Endodermal cell (in vitro differentiated cells): ENCODE data around the gene SLC39A10. TPM values are rescaled to one million over a fixed set of nuclear protein-coding genes. Genes with fewer than 3 reads are reported as not detected.

ENCODE experiments used
- DNase-seq: peaks from one replicate; pipeline ENCODE4 v3.0.0-alpha.2; 2017
- H3K27ac ChIP-seq: 2 replicates; pipeline ENCODE4 v1.5.1; 2013; ENCODE audit warnings: mild to moderate bottlenecking, low read depth, low read length, moderate library complexity
- H3K27me3 ChIP-seq: 2 replicates; pipeline ENCODE4 v1.6.1; 2013; ENCODE audit warnings: mild to moderate bottlenecking, low read length, moderate library complexity; ENCODE audit not compliant: insufficient read depth, control insufficient read depth, poor library complexity, severe bottlenecking
- H3K36me3 ChIP-seq: 2 replicates; pipeline ENCODE4 v1.7.0; 2013; ENCODE audit warnings: mild to moderate bottlenecking, low read length, moderate library complexity; ENCODE audit not compliant: control insufficient read depth, insufficient read depth
- H3K4me1 ChIP-seq: one replicate; pipeline ENCODE4 v1.7.0; 2013; ENCODE audit warnings: low read length; ENCODE audit not compliant: control insufficient read depth, insufficient read depth
- H3K4me3 ChIP-seq: 2 replicates; pipeline ENCODE4 v1.5.1; 2013; ENCODE audit warnings: mild to moderate bottlenecking, low read length, moderate library complexity
- H3K9ac ChIP-seq: 2 replicates; pipeline ENCODE4 v1.6.1; 2013; ENCODE audit warnings: mild to moderate bottlenecking, low read length, moderate library complexity; ENCODE audit not compliant: poor library complexity, severe bottlenecking; ENCODE audit errors: extremely low read depth
- H3K9me3 ChIP-seq: 2 replicates; pipeline ENCODE4 v1.6.1; 2013; ENCODE audit warnings: mild to moderate bottlenecking, low read length, moderate library complexity; ENCODE audit not compliant: control insufficient read depth
- H3K27ac Mint-ChIP-seq: 2 replicates; pipeline ENCODE4 v1.8.0; 2020; ENCODE audit warnings: mixed read lengths
- H3K27me3 Mint-ChIP-seq: 2 replicates; pipeline ENCODE4 v1.8.0; 2021; ENCODE audit warnings: mild to moderate bottlenecking, mixed read lengths; ENCODE audit not compliant: insufficient read depth
- H3K36me3 Mint-ChIP-seq: 2 replicates; pipeline ENCODE4 v1.8.0; 2020; ENCODE audit warnings: low read depth, mixed read lengths
- H3K4me1 Mint-ChIP-seq: 2 replicates; pipeline ENCODE4 v1.8.0; 2020; ENCODE audit warnings: mixed read lengths
- H3K4me3 Mint-ChIP-seq: 2 replicates; pipeline ENCODE4 v1.8.0; 2020; ENCODE audit warnings: mild to moderate bottlenecking, moderate library complexity, mixed read lengths
- H3K9me3 Mint-ChIP-seq: 2 replicates; pipeline ENCODE4 v1.8.0; 2020; ENCODE audit warnings: mild to moderate bottlenecking, mixed read lengths
- CTCF ChIP-seq: fragments of 200-600 bp; sonication (generic); conservative IDR thresholded peaks from 2 replicates; pipeline ENCODE4 v1.5.0; 2021; ENCODE audit warnings: antibody characterized with exemption, mild to moderate bottlenecking
- WGBS, 2 experiments: methylation state at CpG; one replicate each; pipeline versions ENCODE4 v1.1.5 to v1.1.7; 2013; ENCODE audit warnings: missing lambda C conversion rate in 2 of 2, mixed read lengths in 1 of 2; ENCODE audit not compliant: insufficient coverage in 1 of 2, insufficient read length in 1 of 2; 5-methylcytosine and 5-hydroxymethylcytosine counted together
- total RNA-seq, 2 donors: library from RNA; stranded (reverse); fragmentation: NEBNext Ultra II Directional in 1 of 2; extraction: Animal tissue kit (Norgen Biotek cat#: 25700) in 1 of 2; gene quantifications; 2 replicates in 1 of 2; 3 replicates in 1 of 2; pipeline ENCODE4 v1.2.1, GENCODE V29; 2021

SLC39A10 gene
- total RNA-seq, 2 donors from 2014 or later, result 79.6 to 113 TPM

DNA sequence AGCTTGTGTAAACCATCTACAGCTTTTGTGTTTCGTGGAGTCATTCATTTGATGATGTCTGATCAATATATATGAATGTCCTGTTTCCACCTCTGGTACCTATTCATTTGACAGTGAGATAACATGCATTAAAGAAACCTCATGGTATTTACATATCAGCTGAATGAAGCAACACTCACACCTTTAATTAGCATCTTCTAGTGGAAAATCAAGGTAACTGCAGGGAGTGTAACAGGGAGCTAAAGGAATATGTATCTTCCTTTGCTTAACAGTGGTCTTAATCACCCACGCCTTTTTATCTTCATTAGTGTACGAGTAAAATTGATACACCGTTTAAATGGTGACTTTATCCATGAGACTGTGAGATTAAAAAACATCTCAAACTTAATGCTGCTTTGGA lies 15.6 kb downstream of the SLC39A10 start:
- H3K4me3 Mint-ChIP-seq, result no peak overlapping the region
- H3K9me3 ChIP-seq, result no peaks in the 10 kb centered on the region
- no peak for DNase-seq
- WGBS, 2 experiments, result 90 to 100% methylated on average over 2 to 4 of the region's 4 CpGs
- H3K36me3 Mint-ChIP-seq, result peaks cover 26% of the 10 kb centered on the region
- peaks cover 9% of the 10 kb centered on the region for H3K4me1 Mint-ChIP-seq
- H3K4me3 ChIP-seq, result no peak overlapping the region
- H3K36me3 ChIP-seq, result no peaks in the 10 kb centered on the region
- H3K9me3 Mint-ChIP-seq, result peaks cover 1% of the 10 kb centered on the region
- H3K27ac Mint-ChIP-seq, result no peak overlapping the region
- peak; percentile 73 for TF ChIP-seq CTCF
- peaks cover 3% of the 10 kb centered on the region for H3K4me1 ChIP-seq
- no peaks in the 10 kb centered on the region for H3K27me3 ChIP-seq
- H3K9ac ChIP-seq, result no peak overlapping the region
- H3K27me3 Mint-ChIP-seq, result no peaks in the 10 kb centered on the region
- H3K27ac ChIP-seq, result no peak overlapping the region

DNA sequence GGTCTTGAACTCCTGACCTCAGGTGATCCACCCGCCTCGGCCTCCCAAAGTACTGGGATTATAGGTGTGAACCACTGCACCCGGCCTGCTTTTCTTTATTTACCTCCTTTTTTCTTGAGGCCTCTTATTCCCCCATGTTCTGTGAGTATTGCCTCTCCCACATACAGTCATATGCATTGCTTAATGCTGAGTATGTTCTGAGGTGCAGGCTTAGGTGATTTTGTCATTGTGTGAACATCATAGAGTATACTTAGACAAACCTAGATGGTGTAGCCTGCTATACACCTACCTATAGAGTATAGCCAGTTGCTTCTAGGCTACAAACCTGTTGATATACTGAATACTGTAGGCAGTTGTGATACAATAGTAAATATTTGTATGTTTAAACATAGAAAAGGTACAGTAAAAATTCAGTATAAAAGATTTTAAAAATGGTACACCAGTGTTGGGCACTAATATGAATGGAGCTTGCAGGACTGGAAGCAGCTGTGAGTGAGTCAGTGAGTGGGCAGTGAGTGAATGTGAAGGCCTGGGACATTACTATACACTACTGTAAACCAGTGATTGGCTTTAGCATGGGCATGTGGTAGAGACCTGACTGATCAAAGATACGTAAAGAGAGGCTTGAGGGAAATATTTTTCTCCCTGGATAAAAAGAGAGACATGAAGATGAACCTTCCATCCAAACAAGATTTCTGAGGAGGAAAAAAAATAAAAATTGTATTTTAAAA lies 17.6 kb downstream of the SLC39A10 start:
- H3K27me3 ChIP-seq, result no peaks in the 10 kb centered on the region
- no peaks in the 10 kb centered on the region for H3K4me1 ChIP-seq
- peaks cover 27% of the 10 kb centered on the region for H3K36me3 Mint-ChIP-seq
- WGBS, 2 experiments, result 97 to 100% methylated on average over 1 to 4 of the region's 4 CpGs
- no peak overlapping the region for H3K27ac ChIP-seq
- no peak overlapping the region for H3K4me3 ChIP-seq
- H3K9me3 ChIP-seq, result no peaks in the 10 kb centered on the region
- peaks cover 6% of the 10 kb centered on the region for H3K4me1 Mint-ChIP-seq
- no peaks in the 10 kb centered on the region for H3K36me3 ChIP-seq
- H3K27me3 Mint-ChIP-seq, result no peaks in the 10 kb centered on the region
- no peak overlapping the region for H3K9ac ChIP-seq
- no peak overlapping the region for H3K4me3 Mint-ChIP-seq
- no peak for TF ChIP-seq CTCF
- DNase-seq, result no peak
- peaks cover 1% of the 10 kb centered on the region for H3K9me3 Mint-ChIP-seq
- H3K27ac Mint-ChIP-seq, result no peak overlapping the region

DNA sequence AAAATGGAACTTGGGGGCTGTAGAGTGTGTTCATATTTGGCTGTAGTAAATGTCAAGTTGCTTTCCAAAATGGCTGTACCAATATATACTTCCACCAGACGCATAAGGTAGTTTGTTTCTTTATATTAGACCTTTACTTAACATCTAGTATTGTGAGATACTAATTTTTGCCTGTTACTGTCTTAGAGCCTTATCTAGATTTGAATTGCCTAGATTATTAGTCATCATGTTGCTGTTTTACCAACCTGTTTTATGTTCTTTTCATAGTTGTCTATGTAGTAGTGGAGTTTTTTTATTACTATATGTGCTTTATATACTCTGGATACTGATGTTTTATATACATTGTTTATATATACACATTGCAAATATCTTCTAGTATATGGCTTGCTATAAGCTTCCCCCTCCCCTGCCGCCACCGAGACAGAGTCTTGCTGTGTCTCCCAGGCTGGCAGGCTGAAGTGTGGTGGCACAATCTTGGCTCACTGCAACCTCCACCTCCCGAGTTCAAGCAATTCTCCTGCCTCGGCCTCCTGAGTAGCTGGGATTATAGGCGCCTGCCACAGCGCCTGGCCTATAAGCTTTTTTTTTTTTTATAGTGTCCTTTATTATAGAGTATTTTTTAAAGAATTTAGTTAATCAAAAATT lies 18.9 kb downstream of the SLC39A10 start:
- Mint-ChIP-seq H3K4me1 (peaks cover 6% of the 10 kb centered on the region), H3K36me3 (peaks cover 40% of the 10 kb centered on the region), H3K4me3 (no peak overlapping the region), H3K27ac (no peak overlapping the region), H3K9me3 (peaks cover 1% of the 10 kb centered on the region), H3K27me3 (no peaks in the 10 kb centered on the region)
- no peak overlapping the region for H3K9ac ChIP-seq
- H3K27ac ChIP-seq, result no peak overlapping the region
- no peak overlapping the region for H3K4me3 ChIP-seq
- 98 to 100% methylated on average over 2 to 4 of the region's 7 CpGs for WGBS, 2 experiments
- no peaks in the 10 kb centered on the region for H3K4me1 ChIP-seq
- H3K9me3 ChIP-seq, result peaks cover 6% of the 10 kb centered on the region
- peaks cover 11% of the 10 kb centered on the region for H3K36me3 ChIP-seq
- DNase-seq, result no peak
- no peak for TF ChIP-seq CTCF
- H3K27me3 ChIP-seq, result no peaks in the 10 kb centered on the region
